ENCODE results near the gene TMEM229B.

Gene TMEM229B

DNA sequence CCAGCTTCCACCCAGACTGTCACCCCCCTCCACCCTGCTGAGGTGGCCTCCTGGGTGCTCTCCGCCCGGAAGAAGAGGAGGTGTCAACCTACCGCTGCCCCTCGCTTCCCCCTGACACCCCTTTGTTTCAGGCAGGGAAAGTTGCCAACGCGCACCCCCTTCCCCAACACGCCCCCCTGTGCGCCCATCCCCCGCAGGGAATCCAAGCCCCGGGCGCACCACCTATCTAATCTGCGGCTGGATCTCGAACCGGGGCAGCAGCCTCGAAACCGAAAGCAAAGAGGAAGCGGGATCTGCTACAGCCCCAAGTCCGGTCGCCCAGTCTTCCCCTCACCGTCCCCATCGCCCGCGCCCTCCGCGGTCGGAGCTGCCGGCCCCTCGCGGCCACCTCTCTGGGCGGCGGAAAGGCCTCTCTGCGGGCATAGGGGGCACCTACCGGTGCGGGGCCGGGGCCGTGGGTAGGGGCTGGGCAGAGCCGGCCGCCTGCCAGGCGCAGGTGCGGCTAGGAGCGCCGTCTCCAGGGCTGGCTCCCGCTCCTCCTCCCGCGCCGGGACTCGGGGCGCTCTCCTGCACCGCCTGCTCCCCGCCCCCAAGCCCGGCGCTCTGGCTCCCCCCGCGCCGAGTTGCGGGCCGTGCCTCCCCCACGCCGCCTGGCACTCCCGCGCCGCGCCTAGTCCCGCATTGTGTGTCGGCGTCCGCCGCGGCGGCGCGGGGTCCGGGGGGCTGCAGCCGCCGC is 26.3 kb upstream of the TMEM229B start:
- DNase-seq, result peak; percentile 19

DNA sequence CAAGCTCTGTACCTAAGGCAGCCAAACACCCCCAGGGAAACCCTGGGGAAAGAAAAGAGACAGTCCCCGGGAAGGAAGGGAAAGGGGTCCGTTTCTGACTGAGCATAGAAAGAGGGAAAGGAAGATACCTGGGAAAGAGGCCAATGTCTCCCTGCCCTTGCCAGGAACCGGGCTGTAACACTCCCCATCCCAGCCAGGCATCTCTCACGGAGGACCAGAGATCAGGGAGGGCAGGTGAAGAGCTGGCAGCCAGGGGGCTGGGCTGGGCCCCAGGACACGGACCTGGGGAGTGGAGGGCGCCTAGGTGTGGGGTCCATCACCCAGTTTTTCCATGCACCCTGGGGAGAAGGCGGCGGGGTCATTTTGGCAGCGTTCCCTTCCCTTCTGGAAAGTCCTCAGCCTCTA is 25.7 kb upstream of the TMEM229B start:
- no peak for DNase-seq

DNA sequence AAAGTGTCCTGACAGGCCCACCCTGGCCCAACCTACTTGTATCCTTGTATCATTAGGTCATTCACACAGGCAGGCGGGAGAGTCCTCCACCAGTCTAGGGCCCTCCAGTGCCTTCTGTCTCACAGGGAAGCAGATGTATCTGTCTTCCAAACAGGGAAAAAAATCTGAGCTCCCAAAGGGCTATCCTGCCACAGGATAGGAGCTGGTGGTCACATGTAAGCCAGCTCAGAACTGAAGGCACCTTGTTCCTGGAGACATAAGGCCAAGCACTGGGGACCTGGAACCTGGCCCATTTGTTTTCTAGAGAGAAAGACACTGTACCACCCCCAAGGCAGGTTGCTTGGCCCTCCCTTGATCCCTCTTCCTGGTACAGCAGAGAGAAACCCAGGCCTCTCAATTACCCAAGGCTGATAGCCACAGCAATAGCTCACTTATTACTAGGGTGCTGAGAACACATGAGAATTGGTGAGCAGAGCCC is 25.1 kb upstream of the TMEM229B start:
- DNase-seq, result no peak

DNA sequence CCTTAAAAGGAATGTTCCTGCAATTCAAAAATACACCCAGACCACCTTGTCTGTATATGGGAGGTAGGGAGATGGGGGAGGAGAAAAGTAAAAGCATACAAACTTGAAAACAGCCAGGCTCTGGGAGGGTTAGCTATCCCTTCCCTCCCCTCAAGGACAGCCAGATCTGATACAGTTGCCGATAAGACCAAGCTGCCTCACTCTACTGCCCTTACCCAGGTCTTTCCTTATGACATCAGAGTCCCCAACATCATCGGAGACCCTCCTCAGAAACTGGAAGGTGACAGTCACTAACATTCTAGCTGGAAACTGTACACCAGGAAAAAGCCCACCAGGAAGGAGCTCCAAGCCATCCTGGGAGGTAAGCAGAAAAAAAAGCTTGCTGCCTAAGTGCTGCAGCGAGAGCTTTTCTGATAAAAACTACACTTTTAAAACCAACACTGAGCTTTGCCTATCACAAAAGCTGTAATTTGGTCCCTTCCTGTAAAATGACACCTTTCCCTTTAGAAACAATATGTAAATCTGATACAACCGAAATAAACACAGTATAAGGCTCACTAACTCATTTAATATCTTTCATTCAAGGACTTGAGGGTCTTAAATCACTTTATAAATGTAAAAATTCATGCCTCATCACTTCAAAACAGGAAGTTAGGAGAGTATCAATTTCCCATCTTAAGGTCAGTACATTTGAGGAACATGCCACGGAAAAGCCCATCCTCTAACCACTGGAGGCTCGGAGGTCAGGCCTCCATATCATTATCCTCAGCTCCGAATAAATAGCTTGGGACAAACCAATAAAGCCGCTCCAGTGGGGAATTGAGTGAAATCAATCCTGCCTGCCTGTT is 24.2 kb upstream of the TMEM229B start:
- DNase-seq, result no peak

DNA sequence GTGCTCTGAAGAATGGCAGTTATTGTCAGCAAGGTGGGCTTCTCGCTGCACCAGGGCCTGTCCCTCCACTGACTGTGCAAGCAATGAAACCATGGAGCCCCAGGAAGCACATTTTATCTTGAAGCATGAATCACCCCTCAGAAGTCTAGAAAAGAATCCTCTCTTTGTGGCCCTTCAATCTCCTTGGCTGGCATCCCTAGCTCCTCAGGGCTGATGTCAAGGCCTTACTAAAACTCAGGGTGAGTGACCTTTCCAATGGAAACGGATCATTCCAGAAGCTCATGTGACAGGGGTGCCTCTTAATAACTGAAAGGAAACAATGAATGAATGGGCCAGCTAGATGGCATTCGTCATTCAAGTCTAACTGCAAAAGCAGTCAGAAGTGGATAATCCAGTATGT is 22.3 kb upstream of the TMEM229B start:
- DNase-seq, result no peak

DNA sequence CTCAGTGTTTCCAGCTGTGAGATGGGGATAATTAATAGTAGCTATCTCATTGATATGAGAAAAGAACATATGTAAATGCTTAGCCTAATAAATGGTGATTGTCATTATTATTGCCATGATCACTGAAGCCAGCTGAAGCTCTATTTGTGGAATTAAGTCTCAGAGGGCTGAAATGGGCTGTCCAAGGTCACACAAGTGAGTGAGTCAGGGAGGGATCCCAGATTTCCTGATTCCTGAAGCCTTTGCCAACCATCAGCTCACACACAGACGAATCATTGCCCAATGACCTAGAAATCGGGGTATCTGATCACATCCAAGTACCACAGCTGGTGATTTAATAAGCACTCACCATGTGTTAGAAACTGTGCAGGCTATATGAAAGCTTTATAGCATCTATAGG is 21.6 kb upstream of the TMEM229B start:
- no peak for DNase-seq

DNA sequence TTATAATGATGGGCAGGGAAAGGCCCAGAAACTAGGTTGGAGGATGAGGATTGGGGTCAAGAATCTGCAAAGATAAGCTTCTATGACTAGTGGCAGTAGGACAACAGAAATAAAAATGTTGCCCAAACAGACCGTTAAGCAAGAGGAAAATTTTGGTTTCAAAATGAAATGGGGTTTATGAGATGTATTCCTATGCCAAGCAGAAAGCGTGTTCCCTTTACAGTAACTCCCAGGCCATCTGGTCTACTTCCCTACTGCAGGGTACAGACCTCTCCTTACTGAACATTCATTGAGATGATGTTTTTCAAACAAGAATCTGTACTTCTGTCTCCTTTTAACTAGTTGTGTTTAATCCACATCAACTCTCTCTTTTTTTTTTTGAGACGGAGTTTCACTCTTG is 20.4 kb upstream of the TMEM229B start:
- DNase-seq, result no peak

DNA sequence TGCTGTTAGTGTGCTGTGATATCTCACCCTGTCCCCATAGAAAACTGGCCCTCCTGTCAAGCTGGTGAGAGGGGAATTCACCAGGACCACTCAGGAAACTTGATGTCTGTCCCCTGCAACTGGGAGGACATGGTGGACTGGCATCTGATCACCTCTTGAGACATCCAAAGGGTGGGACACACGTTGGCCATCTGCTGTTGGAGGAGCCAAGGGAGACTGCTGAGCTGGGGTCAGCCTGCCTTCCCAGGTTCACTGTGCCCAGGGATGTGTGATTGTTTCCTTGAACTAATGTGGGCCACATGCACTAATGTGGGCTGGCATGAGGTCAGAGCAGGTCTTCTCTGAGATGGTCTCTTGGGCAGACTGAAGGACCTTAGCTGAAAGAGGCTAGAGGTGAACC is 16.7 kb upstream of the TMEM229B start:
- DNase-seq, result no peak

DNA sequence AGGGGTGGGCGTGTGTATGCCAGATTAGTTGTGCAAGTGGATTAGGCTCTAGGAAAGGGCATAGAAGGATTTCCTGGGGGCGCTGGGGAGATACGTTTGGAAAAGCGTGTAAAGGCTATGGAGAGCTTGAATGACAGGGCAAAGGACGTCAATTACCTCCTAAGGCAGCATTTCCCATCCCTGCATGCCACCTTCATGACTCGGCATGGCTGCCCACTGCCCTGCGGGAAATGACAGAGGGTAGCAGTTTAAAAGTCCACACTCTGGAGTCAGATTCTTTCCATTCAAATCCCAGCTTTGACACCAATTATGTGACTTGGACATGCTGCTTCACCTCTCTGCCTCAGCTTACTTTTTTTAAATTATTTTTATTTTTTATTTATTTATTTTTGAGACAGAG is 14.8 kb upstream of the TMEM229B start:
- no peak for DNase-seq

DNA sequence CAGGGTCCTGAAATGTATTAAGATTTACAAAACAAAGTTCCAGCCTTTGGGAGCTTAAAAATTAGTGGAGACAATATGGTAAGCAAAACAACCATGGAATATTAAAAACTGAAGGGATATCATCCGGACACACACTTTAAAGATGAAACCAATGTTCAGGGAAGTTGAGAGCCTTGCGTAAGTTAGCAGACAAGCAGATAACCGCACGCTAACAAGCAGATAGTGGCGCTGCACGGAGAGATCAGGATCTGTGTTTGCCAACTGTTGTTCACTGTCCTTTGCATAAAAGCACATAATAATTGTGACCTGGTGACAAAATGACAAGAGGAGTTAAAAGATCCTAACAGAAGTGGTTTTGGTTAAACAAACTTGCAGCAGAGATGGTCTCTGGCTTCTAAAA is 14.3 kb upstream of the TMEM229B start:
- DNase-seq, result no peak

DNA sequence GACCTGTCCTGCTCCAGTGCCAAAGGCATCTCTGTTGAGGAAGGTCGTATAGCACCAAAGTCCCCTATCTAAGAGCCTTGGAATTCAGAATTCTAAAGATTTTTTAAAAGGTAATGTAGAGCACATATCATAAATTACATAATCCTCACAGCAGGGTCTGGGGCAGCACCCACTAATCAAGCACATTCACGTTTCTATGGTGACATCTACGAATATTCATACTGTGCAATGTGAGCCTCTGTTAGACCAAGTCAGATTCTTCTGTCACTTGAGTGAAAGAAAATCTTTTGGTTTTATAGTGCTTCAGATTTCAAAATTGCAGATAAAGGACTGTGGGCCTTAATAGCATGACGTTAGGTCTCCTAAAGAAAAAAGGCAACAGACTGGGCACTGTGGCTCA is 13.1 kb upstream of the TMEM229B start:
- DNase-seq, result no peak

DNA sequence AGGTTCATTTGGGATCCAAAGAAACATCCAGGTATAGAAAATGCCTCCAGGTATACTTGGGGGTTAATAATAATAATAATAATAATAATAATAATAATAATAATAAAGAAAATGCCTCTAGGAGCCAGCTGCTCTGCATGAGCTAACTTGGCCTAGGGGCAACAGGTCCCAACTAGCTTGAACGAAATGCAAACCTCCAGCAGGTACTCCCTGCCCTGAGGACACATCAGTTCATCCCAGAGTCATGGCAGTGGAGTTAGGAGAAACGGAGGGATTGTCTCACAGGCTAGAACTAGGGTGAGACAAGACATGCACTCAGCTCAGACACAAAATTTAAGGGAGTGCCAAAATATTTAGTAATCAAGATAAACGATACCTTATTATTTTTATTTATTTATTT is 12.5 kb upstream of the TMEM229B start:
- DNase-seq, result no peak

DNA sequence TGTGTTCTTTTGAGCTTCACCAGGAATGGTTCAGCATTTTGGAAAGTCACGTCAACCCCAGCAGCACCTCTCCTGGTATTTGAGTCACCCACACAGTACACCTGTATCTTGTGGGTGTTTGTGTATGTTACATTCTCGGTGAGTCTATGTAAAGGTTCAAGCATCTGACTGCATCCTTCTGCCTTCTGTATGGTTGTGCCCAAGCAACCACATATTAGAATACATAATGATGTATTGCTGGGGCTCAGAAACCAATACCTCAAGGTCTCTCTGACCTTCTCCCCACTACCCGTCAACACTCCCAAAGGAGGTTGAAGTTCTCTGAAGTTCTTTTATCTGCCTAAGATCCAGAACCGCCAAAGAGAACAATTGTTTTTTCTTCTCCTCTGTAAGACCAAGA is 9.2 kb upstream of the TMEM229B start:
- DNase-seq, result no peak

DNA sequence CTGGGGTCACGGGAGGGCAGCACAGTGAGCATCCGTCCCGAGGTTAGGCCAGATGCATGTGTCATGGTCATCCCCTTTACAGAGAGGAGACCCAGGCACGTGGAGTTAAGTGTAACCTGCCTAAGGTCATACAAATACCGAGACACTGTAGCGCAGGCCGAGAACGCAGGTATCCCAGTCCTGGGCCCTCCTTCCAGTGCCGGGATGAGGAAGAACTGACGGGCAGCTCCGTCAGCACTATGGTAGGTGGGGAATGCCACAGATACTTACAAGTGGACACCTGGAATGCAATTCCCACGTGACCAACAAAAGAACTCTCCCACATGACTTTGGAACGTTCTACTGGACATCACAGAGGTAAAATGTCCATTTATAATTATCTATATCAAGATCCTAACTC is 8.7 kb upstream of the TMEM229B start:
- no peak for DNase-seq

DNA sequence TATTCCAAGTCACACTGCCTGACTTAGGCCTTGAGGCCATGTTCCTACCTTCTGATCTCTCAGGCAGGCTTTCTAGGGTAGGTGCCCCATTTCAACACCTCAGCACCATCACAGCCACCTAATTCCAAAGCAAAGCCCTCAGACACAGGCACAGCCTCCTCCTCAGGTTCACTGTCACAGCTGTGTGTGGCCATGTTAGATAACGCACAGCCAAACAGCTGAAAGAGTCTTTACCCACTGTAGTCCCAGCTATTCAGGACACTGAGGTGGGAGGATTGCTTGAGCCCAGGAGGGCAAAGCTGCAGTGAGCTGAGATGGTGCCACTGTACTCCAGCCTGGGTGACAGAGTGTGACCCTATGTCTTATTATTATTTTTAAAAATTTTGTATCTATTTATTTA is 7.3 kb upstream of the TMEM229B start:
- DNase-seq, result no peak

DNA sequence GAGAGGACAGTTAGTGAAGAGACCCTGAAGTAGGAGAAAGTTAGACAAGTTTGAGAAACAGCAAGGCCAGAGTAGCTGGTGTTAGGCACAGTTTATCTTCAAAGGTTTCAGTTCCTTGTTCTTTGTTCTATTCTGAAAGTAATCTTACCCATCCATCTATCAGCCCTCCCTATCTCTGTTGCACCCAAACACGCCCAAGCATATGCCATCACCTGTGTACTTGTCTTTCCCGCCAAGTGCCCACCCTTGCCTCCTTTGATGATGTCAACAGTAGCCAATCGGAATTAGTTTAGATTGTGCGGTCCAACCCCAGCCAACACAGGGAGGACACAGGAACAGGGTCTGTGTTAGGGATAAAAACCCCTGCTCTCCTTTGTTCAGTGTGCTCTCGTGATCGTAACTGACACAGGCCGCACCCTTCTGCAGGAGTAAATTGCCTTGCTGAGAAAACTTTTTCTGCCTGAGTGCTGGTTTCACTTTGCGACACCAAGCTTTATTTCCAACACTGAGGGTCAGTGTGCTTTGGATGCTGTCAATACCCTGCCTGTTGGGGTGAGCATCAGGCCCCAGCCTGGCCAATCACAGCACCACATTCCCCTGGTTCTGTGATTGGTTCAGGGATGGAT is 4.7 kb upstream of the TMEM229B start:
- DNase-seq, result no peak

DNA sequence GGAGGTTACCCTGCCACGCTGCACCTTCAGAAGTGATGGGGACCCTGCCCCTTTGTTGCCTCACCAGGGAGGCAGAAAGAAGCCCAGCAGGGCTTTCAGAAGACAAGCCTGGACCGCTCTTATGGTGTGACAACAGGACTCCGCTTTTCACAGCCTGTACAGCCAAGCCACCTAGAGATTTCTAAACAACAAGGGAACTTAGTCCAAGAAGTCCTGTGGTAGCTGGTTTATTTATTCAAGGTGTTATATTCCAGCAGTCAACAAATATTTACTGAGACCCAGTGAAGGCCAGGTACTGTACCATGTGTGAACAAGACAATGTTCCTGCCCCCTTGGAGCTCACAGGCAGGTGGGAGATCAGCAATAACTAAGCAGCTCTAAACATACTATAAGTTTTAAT is 4.0 kb upstream of the TMEM229B start:
- DNase-seq, result no peak

DNA sequence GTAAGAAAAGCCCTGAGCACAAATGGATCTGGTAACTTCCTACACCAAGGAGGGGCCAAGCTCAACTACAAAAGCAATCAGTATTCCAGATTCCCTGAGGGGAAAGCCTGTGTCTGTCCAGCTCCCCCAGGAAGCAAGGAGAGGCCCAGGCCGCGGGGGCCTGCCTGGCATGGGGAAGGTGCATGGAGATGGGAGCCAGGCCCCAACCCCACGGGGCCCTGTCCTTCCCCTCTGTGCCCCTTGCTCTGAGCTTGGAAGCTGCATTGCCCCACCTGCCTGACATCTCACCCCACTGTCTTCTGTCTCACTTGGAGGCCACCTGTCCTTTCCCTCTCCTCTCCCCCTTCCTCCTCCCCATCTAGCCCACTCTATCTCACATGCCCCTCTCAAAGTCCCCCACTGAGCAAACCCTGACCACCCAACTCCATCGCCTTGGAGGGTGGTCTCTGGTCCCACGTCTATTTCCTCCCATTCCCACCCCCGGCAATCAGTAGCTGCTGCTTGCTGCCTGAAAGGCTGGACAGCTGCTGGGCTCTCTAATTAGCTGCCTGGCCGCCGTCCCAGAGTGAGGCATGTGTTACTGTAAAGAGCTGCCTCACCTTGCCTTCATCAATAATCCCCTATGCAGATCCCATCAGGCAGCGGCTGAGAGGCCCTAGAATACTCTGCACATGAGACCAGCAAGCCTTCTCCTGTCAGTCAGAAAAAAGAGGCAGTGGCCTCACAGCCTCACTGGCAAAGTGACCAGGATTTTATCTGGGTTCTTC is 3.4 kb upstream of the TMEM229B start:
- DNase-seq, result no peak

DNA sequence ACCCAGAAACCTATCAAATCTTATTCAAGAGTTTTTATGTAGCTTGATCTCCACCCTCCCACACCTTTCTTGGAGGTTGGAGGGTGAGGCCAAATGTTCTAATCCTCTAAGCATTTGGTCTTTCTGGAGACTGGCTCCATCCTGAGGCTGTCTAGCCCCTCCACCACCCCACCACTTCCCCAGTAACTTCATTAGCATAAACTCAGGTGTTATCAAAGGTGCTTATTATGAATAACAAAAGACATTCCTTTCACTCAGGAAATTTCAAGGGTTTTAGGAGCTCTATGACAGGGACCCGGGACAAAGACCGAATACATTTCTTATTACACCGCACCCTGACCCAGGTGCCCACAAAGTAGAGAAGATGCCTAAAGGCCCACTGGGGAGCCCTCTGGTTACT is 2.8 kb upstream of the TMEM229B start:
- no peak for DNase-seq

DNA sequence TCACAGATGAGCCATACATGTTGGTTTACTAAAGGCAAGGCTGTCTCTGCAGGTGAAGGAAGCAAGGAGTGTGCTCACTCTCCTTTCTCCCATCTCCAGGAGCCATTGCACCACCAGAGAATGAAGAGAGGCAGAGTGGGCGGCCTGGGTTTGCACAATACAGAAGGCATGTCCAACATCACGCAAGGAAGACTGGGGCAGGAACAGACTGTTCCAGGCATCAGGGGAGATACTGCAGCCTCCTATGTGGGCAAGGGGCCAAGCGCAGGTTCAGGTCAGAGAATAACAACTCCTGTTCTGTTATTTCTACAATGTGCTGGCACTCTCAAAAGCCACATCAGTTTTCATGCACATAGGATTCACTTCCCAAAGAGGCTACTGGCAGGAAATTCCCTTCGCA is 1.7 kb upstream of the TMEM229B start:
- no peak for DNase-seq

DNA sequence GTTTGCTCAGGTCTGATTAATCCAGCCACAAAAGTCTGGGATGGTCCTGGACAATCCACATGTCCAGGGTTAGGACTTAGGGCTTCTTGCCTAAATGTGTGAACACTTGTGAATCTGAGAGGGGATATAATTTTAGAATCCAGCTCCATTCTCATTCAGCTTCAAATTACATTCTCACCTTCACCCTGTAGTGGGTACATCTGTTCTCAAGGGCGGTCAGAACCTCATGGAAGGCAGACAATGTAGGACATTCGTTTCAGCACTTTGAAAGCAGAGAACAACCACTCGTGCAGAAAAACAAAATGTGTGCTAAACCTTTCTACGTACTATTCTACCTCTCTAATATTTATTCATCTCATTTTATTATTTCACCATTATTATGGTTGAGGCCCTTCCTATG is 1.2 kb downstream of the TMEM229B start:
- no peak for DNase-seq

DNA sequence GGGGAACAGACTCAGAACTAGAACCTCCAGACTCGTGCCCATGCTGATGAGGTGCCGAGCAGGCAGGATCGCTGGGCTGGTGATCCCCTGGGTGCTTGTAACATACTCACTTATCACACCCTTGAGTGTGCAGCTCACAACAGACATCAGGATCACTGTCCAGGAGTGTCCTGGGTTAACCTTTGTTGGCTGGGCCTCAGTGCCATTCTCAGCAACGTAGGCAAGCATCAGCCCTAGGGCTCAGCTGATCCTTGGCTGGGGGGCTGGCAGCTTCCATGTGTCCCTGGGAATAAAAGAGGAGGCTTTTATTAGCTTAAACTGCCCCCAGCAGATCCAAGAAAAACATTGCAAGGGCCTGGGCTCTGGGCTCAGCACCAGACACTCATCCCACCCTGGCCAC is 1.6 kb downstream of the TMEM229B start:
- DNase-seq, result no peak

DNA sequence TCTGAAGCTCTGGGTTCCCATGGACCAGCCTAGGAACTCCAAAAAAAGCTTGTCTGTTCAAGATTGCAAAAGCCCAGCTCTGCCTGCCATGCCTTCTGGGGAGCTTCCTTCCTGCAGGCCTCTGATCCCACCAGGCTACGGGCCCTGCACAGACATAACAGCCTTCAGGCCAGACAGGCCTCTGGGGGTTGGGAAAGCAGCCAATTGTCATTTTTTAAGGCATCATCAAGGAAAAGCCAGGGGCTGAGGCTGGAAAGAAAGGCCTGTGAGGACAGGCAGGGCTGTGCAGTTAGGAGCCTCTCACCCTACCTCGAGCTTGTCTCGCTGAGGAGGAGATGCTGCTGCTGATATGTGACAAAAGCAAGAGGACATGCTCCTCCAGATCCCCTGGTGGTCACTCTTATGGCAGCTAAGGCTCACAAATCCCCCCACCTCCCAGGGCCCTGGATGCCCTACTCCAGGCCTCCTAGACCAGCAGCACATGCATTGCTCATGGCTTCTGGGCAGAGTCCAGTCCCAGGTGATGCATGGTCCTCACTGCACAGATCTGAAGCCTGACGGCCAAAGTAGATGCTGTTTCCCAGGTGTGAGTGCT is 2.9 kb downstream of the TMEM229B start:
- DNase-seq, result no peak

Data from activated T-cell treated with anti-CD3 and anti-CD28 coated beads for 4 hours (primary cell).